ENCODE measurements around the gene FLT4. TPM values are rescaled to one million over a fixed set of nuclear protein-coding genes. Genes with fewer than 3 reads are reported as not detected.
"Not testable (repeated sequence)": the region's sequence is repeated elsewhere in the genome, so short reads cannot be mapped to it uniquely, and the experiment has no call there.

The FLT4 gene
- polyA plus RNA-seq, 2 of the 4 experiments (the other 2 are of a cell fraction), result 2.0 to 2.6 TPM

GRCh38 chr5:180665682-180666404, 16.4 kb upstream of the FLT4 start (continued):
- TF ChIP-seq RNF2 (IDR thresholded peaks at IDR 0.05; ENCODE audit: borderline replicate concordance, low read depth), result no peak
- no peak for TF ChIP-seq E2F6 (IDR thresholded peaks at IDR 0.05; ENCODE audit: borderline replicate concordance, low read depth)
- no peak for TF ChIP-seq EP300 (IDR thresholded peaks at IDR 0.05)

GRCh38 chr5:180658774-180659564, 9.6 kb upstream of the FLT4 start:
- no peak overlapping the region for H3K27ac ChIP-seq
- 62% methylated on average over 34 of the region's 54 CpGs for WGBS (ENCODE audit: missing lambda C conversion rate)
- ChIA-PET POLR2A (no interaction called here), CTCF (interaction anchor here (0.8 kb wide), 1 partner anchor 54 kb away, joined by 3 read pairs; no protein-coding TSS in a partner anchor)
- H3K9me3 ChIP-seq, result no peaks in the 10 kb centered on the region
- DNase-seq (ENCODE audit: low read depth in 1 of 2, low spot score in 1 of 2) (no peak), FAIRE-seq (no peak), ATAC-seq (peak; percentile 51 to 56; a peak in 4 of 6 replicates)
- no peak for TF ChIP-seq KDM1A (IDR thresholded peaks at IDR 0.05; ENCODE audit: low read depth)
- no peak overlapping the region for H3K4me3 ChIP-seq
- H3K4me1 ChIP-seq, result no peaks in the 10 kb centered on the region
- H3K4me2 ChIP-seq, result no peak overlapping the region

- H3K9me3 ChIP-seq; ATAC-seq; H3K4me3 ChIP-seq; H3K4me2 ChIP-seq; POLR2A ChIA-PET; DNase-seq (ENCODE audit: low read depth in 1 of 2, low spot score in 1 of 2); H3K27ac ChIP-seq; FAIRE-seq; H3K4me1 ChIP-seq: not testable (repeated sequence)
- 73% methylated on average over 16 of the region's 16 CpGs for WGBS (ENCODE audit: missing lambda C conversion rate)
- CTCF ChIA-PET, result interaction anchor here (2.6 kb wide), 1 partner anchor 15 kb away, joined by 9 read pairs; no protein-coding TSS in a partner anchor
These were observed 5.8 kb upstream of the FLT4 start for GRCh38 chr5:180655243-180655642.

GRCh38 chr5:180652771-180653170, 3.4 kb upstream of the FLT4 start:
- TF ChIP-seq ELK1 (IDR thresholded peaks at IDR 0.05; ENCODE audit: low read depth, low read length), result no peak
- no peak for TF ChIP-seq ZNF302 (CRISPR knock-in tag; IDR thresholded peaks at IDR 0.05)
- TF ChIP-seq HMGXB4 (CRISPR knock-in tag; IDR thresholded peaks at IDR 0.05; ENCODE audit: borderline replicate concordance), result no peak
- no peak for TF ChIP-seq FOSL2 (IDR thresholded peaks at IDR 0.05)
- TF ChIP-seq FOSL2 (CRISPR knock-in tag; IDR thresholded peaks at IDR 0.05), result no peak
- TF ChIP-seq CBX2 (IDR thresholded peaks at IDR 0.05; ENCODE audit: borderline replicate concordance, low read depth), result no peak
- no peak for TF ChIP-seq ZC3H11A (IDR thresholded peaks at IDR 0.05)
- TF ChIP-seq PHF8 (IDR thresholded peaks at IDR 0.05; ENCODE audit: borderline replicate concordance, low read depth), result no peak
- TF ChIP-seq RFX5 (IDR thresholded peaks at IDR 0.05), result no peak
- no peak for TF ChIP-seq ESRRA (IDR thresholded peaks at IDR 0.05; ENCODE audit: borderline replicate concordance, low read length)
- no peak for TF ChIP-seq HOXB5 (CRISPR knock-in tag; IDR thresholded peaks at IDR 0.05)
- no peak for TF ChIP-seq REST (IDR thresholded peaks at IDR 0.05)
- no peak for TF ChIP-seq RAD21 (conservative IDR thresholded peaks at IDR 0.05 in 1 of 2, IDR thresholded peaks at IDR 0.05 in 1 of 2)
- TF ChIP-seq CHD4 (IDR thresholded peaks at IDR 0.05; ENCODE audit: borderline replicate concordance), result no peak
- TF ChIP-seq ATOH8 (CRISPR knock-in tag; IDR thresholded peaks at IDR 0.05; ENCODE audit: low read depth), result no peak
- no peak for TF ChIP-seq EHF (CRISPR knock-in tag; IDR thresholded peaks at IDR 0.05)
- FAIRE-seq, result no peak
- Histone ChIP-seq H3K4me1 (no peaks in the 10 kb centered on the region), H3K4me3 (no peak overlapping the region), H3K9me3 (no peaks in the 10 kb centered on the region), H3K27ac (no peak overlapping the region), H3K4me2 (no peak overlapping the region)
- ChIA-PET POLR2A (no interaction called here), CTCF (interaction anchor here (1.0 to 1.7 kb wide), 2 partner anchors 31 to 444 kb away, joined by 3 to 4 read pairs; partner anchors contain the start of gene RASGEF1C)
- WGBS (ENCODE audit: missing lambda C conversion rate), result 56% methylated on average over 5 of the region's 5 CpGs
- ATAC-seq, result no peak
- no peak for DNase-seq (ENCODE audit: low read depth in 1 of 2, low spot score in 1 of 2)

Data from A549 (cell line).